DMS153 treated with DMSO at 0.1 percent for 48 hours (cell line): Measurements from ENCODE around the gene XKR7.
"Not testable (repeated sequence)": the region's sequence is repeated elsewhere in the genome, so short reads cannot be mapped to it uniquely, and the experiment has no call there.

Experiments
- DNase-seq: peaks from one replicate; lab custom pipeline; 2025; ENCODE audit not compliant: unreplicated experiment; lab: John Stamatoyannopoulos, UW

XKR7 gene, protein sequence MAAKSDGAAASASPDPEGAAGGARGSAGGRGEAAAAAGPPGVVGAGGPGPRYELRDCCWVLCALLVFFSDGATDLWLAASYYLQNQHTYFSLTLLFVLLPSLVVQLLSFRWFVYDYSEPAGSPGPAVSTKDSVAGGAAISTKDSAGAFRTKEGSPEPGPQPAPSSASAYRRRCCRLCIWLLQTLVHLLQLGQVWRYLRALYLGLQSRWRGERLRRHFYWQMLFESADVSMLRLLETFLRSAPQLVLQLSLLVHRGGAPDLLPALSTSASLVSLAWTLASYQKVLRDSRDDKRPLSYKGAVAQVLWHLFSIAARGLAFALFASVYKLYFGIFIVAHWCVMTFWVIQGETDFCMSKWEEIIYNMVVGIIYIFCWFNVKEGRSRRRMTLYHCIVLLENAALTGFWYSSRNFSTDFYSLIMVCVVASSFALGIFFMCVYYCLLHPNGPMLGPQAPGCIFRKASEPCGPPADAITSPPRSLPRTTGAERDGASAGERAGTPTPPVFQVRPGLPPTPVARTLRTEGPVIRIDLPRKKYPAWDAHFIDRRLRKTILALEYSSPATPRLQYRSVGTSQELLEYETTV

GRCh38 chr20:31967830-31968249 lies at the start of gene XKR7:
Gene XKR7, plus strand, starts transcription at chr20:31968151. Its CDS starts 25 bp downstream, at chr20:31968176.
- DNase-seq: peak; percentile 50

DNA sequence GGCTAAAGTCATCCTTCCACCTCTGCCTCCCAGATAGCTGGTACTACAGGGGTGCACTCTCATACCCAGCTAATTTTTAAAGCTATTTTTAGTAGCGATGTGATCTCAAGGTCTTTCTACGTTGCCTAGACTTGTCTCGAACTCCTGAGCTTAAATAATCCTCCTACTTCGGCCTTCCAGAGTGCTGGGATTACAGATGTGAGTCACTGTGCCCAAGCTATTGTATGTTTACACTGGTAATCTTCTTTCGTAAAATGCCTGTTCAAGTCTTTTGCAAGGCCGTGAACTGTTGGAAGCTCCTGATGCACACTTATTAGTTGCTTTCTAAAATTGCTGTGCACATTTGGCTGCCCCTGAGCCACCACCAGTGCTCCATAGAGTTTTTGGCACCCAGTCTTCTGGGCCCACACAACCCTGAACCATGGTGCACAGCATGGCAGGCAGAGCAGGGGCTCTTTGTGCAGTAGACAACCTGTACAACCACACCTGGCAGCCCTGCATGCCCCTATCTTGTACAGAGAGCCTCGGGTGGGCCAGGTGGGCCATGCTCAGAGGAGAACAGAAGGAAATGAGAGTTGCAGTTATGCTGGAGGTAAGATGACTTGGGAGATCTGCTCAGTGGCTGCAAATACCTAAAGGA lies 49.4 kb upstream of the XKR7 start:
- DNase-seq: no peak

GRCh38 chr20:31919410-31920155 lies 48.4 kb upstream of the XKR7 start:
- DNase-seq: no peak

GRCh38 chr20:31920275-31920855 lies 47.6 kb upstream of the XKR7 start:
- DNase-seq: no peak

GRCh38 chr20:31921480-31921879 lies 46.5 kb upstream of the XKR7 start:
- DNase-seq: not testable (repeated sequence)

DNA sequence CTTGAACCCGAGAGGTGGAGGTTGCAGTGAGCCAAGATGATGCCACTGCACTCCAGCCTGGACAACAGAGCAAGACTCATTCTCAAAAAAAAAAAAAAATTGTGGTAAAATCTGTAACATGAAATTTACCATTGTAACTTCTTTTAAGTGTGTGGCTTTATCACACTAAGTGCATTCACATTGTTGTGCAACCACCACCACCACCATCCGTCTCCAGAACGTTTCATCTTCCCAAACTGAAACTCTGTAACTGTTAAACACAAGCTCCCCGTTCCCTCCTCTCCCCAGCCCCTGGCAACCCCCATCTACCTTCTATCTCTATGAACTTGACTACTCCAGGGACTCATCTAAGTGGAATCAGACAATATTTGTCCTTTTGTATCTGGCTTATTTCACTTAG lies 45.8 kb upstream of the XKR7 start:
- no peak for DNase-seq

GRCh38 chr20:31922588-31922987 lies 45.4 kb upstream of the XKR7 start:
- no peak for DNase-seq

- no peak for DNase-seq
These were observed 44.3 kb upstream of the XKR7 start for GRCh38 chr20:31923388-31924331.

- DNase-seq: no peak
These were observed 43.4 kb upstream of the XKR7 start for GRCh38 chr20:31924561-31924960.

GRCh38 chr20:31925631-31926030 lies 42.3 kb upstream of the XKR7 start:
- no peak for DNase-seq

DNA sequence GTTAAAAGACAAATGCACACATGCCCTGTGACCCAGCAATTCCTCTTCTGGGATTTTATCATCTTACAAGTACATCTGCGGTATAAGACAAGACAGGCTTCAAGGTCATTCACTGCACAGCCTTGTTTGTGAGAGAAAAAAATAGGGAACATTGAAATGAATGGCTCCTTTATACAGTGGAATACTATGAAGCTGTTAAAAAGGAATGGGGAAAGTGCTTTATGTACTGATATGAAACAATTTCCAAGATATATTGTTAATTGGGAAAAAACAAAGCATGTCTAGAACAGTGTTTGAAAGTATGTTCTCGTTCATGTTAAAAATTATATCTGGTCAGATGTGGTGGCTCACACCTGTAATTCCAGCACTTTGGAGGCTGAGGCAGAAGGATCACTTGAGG lies 41.5 kb upstream of the XKR7 start:
- DNase-seq: no peak

DNA sequence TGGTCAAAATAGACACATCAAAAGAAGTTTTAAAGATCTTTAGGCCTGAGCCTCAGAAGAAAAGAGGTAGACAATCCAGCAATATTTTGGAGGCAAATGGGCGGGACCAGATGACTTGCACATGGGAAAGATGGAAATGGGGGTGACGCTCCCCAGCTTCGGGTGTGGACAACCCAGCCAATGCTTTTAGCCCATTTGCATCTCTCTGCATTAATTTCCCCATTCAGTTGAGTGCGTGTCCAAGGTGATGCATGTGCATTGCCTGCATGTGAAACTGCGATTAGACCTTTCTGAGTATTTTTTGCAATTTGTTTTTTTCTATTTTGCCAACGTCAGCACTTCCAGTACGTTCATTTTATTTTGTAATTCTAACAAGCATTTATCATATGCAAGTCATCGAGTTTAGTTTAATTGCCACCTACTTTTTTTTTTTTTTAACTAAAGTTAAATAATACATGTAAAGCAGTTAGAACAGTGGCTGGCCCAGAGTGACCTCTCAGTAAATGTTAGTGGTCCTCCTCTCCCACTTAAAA lies 40.3 kb upstream of the XKR7 start:
- no peak for DNase-seq

DNA sequence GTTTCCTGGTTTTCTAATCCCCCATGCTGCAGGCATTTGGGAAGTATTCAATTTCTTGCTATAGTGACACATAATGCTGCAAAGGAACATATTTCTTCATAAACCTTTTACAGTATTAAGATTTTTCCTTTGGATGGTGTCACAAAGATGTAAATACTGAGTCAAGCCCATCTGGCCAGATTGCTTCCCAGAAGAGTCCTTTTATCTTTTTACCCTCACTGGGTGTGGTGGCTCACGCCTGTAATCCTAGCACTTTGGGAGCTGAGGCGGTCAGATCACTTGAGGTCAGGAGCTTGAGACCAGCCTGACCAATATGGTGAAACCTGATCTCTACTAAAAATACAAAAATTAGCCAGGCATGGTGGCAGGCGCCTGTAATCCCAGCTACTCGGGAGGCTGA lies 38.3 kb upstream of the XKR7 start:
- not testable (repeated sequence) for DNase-seq

- no peak for DNase-seq
These were observed 37.2 kb upstream of the XKR7 start for GRCh38 chr20:31930779-31931178.

DNA sequence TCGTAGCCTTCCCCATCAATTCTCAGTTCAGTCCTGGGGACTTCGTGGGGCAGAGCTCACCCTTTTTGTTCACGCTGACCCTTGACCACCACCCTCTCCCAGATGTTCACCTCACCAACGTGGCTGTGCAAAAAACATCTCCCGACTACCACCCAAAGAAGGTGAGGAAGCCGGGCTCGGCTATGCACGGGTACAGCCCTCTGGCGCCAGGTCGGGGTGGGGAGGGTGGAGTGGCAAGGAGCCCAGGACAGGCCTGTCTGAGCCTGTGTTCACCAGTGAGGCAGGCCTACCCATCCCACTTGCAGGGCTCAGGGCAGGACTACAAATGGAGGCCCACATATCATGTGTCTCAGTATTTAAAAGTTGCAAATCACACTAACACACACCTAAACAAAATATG lies 34.3 kb upstream of the XKR7 start:
- no peak for DNase-seq

DNA sequence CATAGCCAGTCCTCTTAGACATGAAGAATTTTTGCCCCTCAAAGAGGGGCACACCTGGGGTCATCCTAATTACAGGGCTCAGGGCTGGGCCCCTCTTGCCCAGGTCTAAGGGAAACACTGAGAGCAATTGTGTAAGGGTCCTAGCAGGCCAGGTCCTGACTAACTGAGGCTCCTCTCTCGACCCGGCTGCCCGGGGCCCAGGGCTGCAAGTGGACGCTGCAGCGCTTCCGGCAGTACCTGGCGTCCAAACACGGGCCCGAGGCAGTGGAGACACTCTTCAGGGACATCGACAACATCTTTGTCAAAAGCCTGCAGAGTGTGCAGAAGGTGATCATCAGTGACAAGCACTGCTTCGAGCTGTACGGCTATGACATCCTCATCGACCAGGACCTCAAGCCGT lies 33.5 kb upstream of the XKR7 start:
- no peak for DNase-seq

DNA sequence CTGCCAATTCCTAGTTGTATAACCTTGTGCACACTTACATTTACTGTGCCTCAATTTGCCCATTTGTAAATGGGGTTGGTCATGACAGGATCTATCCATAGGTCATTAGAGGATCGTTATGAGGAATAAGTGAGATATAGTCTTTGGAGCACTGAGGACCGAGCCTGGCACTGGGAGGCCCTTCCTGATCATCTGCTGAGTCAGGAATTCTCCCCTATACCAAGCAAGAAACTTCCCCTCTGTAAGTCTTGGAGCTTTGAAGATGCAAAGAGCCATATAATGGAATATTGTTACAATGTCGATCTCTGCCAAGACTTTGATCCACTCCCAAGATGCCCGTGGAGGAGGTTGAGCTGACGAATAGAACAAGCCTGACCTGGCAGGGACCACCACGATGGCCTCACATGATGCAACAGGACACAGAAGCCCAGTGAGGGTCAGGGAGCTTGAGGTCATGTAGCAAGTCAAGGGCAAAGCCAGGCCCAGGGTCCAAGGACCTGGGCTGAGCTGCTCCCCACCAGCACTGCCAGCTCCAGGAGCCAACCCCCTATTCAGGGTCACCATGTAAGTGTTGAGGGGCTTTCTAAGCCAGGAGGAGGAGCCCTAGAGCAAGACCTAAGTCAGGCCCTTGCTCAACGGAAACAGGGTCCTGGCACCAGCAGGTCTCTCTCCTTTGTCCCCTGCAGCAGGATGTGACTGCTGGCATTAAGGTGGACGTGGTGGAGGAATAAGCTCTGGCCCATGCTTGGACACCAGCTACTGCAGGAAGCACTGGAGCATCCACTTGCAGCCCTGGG lies 32.8 kb upstream of the XKR7 start:
- no peak for DNase-seq

GRCh38 chr20:31936420-31936819 lies 31.5 kb upstream of the XKR7 start:
- DNase-seq: no peak

DNA sequence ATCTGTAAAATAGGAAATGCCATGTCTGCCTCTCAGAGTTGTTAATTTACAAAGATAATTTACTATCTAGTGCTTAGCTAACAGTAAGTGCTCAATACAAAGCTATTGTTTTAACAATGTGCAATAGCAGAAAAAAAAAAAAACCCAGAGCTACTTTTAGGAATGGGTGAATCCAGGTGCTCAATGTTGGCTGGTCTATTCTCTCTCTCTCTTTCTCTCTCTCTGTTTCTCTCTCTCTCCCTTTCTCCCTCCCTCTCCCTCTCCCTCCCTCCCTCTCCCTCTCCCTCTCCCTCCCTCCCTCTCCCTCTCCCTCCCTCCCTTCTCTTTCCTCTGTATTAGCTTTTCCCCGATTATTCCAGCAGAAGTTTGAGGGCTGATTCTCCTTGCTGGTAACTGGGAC lies 30.1 kb upstream of the XKR7 start:
- no peak for DNase-seq
